AG04450 (cell line): ENCODE results near the gene DYNC1H1. TPM values are rescaled to one million over a fixed set of nuclear protein-coding genes. Genes with fewer than 3 reads are reported as not detected.

ENCODE experiments used
- CTCF ChIA-PET: fragments of 300-600, 350-600 bp; formaldehyde crosslinking; extraction: SDS; loops from one replicate; lab custom pipeline; 2022; ENCODE audit warnings: antibody characterized with exemption, inconsistent platforms; lab: Charles Lee
- POLR2A ChIA-PET: fragments of 350-600 bp; formaldehyde crosslinking; extraction: SDS; loops from one replicate; lab custom pipeline; 2021; ENCODE audit warnings: antibody characterized with exemption, inconsistent platforms; lab: Yijun Ruan, JAX
- DNase-seq: peaks from one replicate; pipeline ENCODE4 v3.0.0-alpha.2; 2011; ENCODE audit warnings: low read depth, low spot score
- H3K27ac ChIP-seq: one replicate; pipeline ENCODE4 v1.5.1; 2012; ENCODE audit warnings: low read depth, low read length, control low read depth
- H3K27me3 ChIP-seq: one replicate; pipeline ENCODE4 v1.6.0; 2012; ENCODE audit warnings: low read length; ENCODE audit not compliant: control insufficient read depth, insufficient read depth
- H3K4me3 ChIP-seq: 2 replicates; pipeline ENCODE4 v1.5.1; 2011; ENCODE audit warnings: mild to moderate bottlenecking, low read depth, low read length, control low read depth
- H3K9me3 ChIP-seq: 2 replicates; pipeline ENCODE4 v1.5.1; 2012; ENCODE audit warnings: low read length; ENCODE audit not compliant: control insufficient read depth, insufficient read depth
- CTCF ChIP-seq: IDR thresholded peaks from 2 replicates; pipeline ENCODE4 v1.5.1; 2011; ENCODE audit warnings: low read depth, low read length, control low read depth, inconsistent platforms
- polyA plus RNA-seq: library from polyadenylated mRNA; depleted of rRNA; stranded (reverse); fragments of >200 nt; gene quantifications from 2 replicates; pipeline ENCODE4 v1.2.3, GENCODE V29; 2011

The DYNC1H1 gene
- polyA plus RNA-seq, 1 experiment = 189 TPM

GRCh38 chr14:102039157-102039556 lies 74.8 kb downstream of the DYNC1H1 start:
- TF ChIP-seq CTCF = no peak
- Histone ChIP-seq H3K4me3 (no peak overlapping the region), H3K27ac (no peak overlapping the region), H3K27me3 (no peaks in the 10 kb centered on the region), H3K9me3 (no peaks in the 10 kb centered on the region; the same call in 1 of the 2 replicates)
- no peak for DNase-seq
- ChIA-PET CTCF (no interaction called here), POLR2A (no interaction called here)

GRCh38 chr14:102040153-102040552 lies 75.8 kb downstream of the DYNC1H1 start:
- ChIA-PET CTCF (no interaction called here), POLR2A (no interaction called here)
- no peaks in the 10 kb centered on the region for H3K27me3 ChIP-seq
- H3K4me3 ChIP-seq = no peak overlapping the region
- no peak for DNase-seq
- TF ChIP-seq CTCF = no peak
- no peak overlapping the region for H3K27ac ChIP-seq
- no peaks in the 10 kb centered on the region; the same call in 1 of the 2 replicates for H3K9me3 ChIP-seq

GRCh38 chr14:102042699-102043098 lies 78.3 kb downstream of the DYNC1H1 start:
- Histone ChIP-seq H3K27me3 (no peaks in the 10 kb centered on the region), H3K27ac (no peak overlapping the region), H3K4me3 (no peak overlapping the region), H3K9me3 (no peaks in the 10 kb centered on the region; the same call in 1 of the 2 replicates)
- CTCF ChIA-PET = interaction anchor here (0.9 kb wide), 1 partner anchor 271 kb away, joined by 3 read pairs; no protein-coding TSS in a partner anchor
- no peak for TF ChIP-seq CTCF
- POLR2A ChIA-PET = interaction anchor here (0.6 kb wide), 1 partner anchor 43 kb away, joined by 7 read pairs; no protein-coding TSS in a partner anchor
- DNase-seq = no peak

- POLR2A ChIA-PET = interaction anchor here (0.6 kb wide), 1 partner anchor 42 kb away, joined by 7 read pairs; no protein-coding TSS in a partner anchor
- H3K27ac ChIP-seq = no peak overlapping the region
- TF ChIP-seq CTCF = no peak
- no peak overlapping the region for H3K4me3 ChIP-seq
- no peaks in the 10 kb centered on the region; the same call in 1 of the 2 replicates for H3K9me3 ChIP-seq
- no peaks in the 10 kb centered on the region for H3K27me3 ChIP-seq
- CTCF ChIA-PET = interaction anchor here (0.9 kb wide), 1 partner anchor 270 kb away, joined by 3 read pairs; no protein-coding TSS in a partner anchor
- no peak for DNase-seq
Observed at GRCh38 chr14:102043251-102044025, 79.1 kb downstream of the DYNC1H1 start.

- Histone ChIP-seq H3K9me3 (no peaks in the 10 kb centered on the region; the same call in 1 of the 2 replicates), H3K27me3 (no peaks in the 10 kb centered on the region), H3K27ac (no peak overlapping the region), H3K4me3 (no peak overlapping the region)
- CTCF ChIA-PET = no interaction called here
- POLR2A ChIA-PET = no interaction called here
- DNase-seq = no peak
- no peak for TF ChIP-seq CTCF
Observed at GRCh38 chr14:102044566-102044965, 80.2 kb downstream of the DYNC1H1 start.
